HEK293T (cell line): ENCODE data around the gene GMDS.

Experiments
- CTCF ChIA-PET: fragments of 350-600 bp; formaldehyde crosslinking; extraction: SDS; loops from one replicate; lab custom pipeline; 2021; ENCODE audit warnings: antibody characterized with exemption, inconsistent platforms; lab: Yijun Ruan, JAX
- POLR2A ChIA-PET: fragments of 350-600 bp; formaldehyde crosslinking; extraction: SDS; loops from one replicate; lab custom pipeline; 2020; ENCODE audit warnings: antibody characterized with exemption, inconsistent platforms; lab: Yijun Ruan, JAX
- DNase-seq: peaks from one replicate; pipeline ENCODE4 v3.0.0; 2012; ENCODE audit warnings: mixed read lengths; ENCODE audit errors: extremely low spot score
- ARNT ChIP-seq: fragments of 450-650 bp; IDR thresholded peaks from 2 replicates; pipeline ENCODE4 v1.6.1; 2017; ENCODE audit warnings: mild to moderate bottlenecking
- BHLHE40 ChIP-seq: fragments of 450-650 bp; IDR thresholded peaks from 2 replicates; pipeline ENCODE4 v1.6.1; 2016; ENCODE audit warnings: mild to moderate bottlenecking, moderate library complexity, borderline replicate concordance
- CTBP1 ChIP-seq: fragments of 450-650 bp; IDR thresholded peaks from 2 replicates; pipeline ENCODE4 v1.6.1; 2016; ENCODE audit warnings: borderline replicate concordance
- ELF4 ChIP-seq: fragments of 450-650 bp; IDR thresholded peaks from 2 replicates; pipeline ENCODE4 v1.6.1; 2017; ENCODE audit warnings: antibody characterized with exemption
- FOXA1 ChIP-seq: fragments of 450-650 bp; IDR thresholded peaks from 2 replicates; pipeline ENCODE4 v1.6.1; 2016; ENCODE audit warnings: mild to moderate bottlenecking
- FOXK2 ChIP-seq: fragments of 450-650 bp; IDR thresholded peaks from 2 replicates; pipeline ENCODE4 v1.6.1; 2016; ENCODE audit warnings: mild to moderate bottlenecking
- FOXM1 ChIP-seq: fragments of 450-650 bp; IDR thresholded peaks from 2 replicates; pipeline ENCODE4 v1.6.1; 2017; ENCODE audit warnings: mild to moderate bottlenecking, borderline replicate concordance
- HDGF ChIP-seq: fragments of 450-650 bp; IDR thresholded peaks from 2 replicates; pipeline ENCODE4 v1.6.1; 2017; ENCODE audit warnings: antibody characterized with exemption, borderline replicate concordance
- L3MBTL2 ChIP-seq: fragments of 450-650 bp; conservative IDR thresholded peaks from 2 replicates; pipeline ENCODE4 v1.6.1; 2016; ENCODE audit warnings: mild to moderate bottlenecking
- LEF1 ChIP-seq: fragments of 450-650 bp; IDR thresholded peaks from 2 replicates; pipeline ENCODE4 v1.6.1; 2017; ENCODE audit warnings: mild to moderate bottlenecking, borderline replicate concordance
- NFRKB ChIP-seq: fragments of 450-650 bp; IDR thresholded peaks from 2 replicates; pipeline ENCODE4 v1.6.1; 2016; ENCODE audit warnings: mild to moderate bottlenecking, moderate library complexity
- SP1 ChIP-seq: fragments of 450-650 bp; IDR thresholded peaks from 2 replicates; pipeline ENCODE4 v1.6.1; 2017
- SUZ12 ChIP-seq: fragments of 450-650 bp; IDR thresholded peaks from 2 replicates; pipeline ENCODE4 v1.6.1; 2016; ENCODE audit warnings: mild to moderate bottlenecking
- TARDBP ChIP-seq: fragments of 450-650 bp; IDR thresholded peaks from 2 replicates; pipeline ENCODE4 v1.6.1; 2016
- ZNF384 ChIP-seq: fragments of 450-650 bp; IDR thresholded peaks from 2 replicates; pipeline ENCODE4 v1.6.1; 2016
- TF ChIP-seq, protein P1 (sequence below): fragments of 450-650 bp; IDR thresholded peaks from 2 replicates; pipeline ENCODE4 v1.6.1; 2016

The GMDS gene

DNA sequence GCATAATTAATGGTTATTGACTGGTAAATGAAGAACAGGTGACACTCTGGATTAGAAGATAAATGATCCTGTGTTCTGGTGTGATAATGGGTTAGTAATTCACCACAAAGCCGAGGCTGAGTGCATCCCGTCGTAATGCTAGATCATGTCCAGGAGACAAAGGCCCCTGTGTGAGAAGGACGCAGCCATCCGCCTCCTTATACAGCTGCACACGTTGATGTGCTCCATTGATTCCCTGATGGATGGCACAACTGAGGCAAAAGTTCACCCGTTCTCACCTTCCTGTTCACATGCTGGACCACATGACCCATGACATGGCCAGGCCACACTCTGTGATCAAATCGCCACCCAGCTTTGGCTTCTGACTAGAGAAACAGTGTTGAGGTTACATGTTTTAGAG, 499.6 kb downstream of the GMDS start:
- ChIA-PET CTCF (no interaction called here), POLR2A (no interaction called here)
- no peak for DNase-seq
- TF ChIP-seq CTBP1, result no peak
- TF ChIP-seq ARNT, result no peak
- no peak for TF ChIP-seq L3MBTL2
- no peak for TF ChIP-seq FOXK2
- no peak for TF ChIP-seq HDGF
- TF ChIP-seq SUZ12, result no peak

DNA sequence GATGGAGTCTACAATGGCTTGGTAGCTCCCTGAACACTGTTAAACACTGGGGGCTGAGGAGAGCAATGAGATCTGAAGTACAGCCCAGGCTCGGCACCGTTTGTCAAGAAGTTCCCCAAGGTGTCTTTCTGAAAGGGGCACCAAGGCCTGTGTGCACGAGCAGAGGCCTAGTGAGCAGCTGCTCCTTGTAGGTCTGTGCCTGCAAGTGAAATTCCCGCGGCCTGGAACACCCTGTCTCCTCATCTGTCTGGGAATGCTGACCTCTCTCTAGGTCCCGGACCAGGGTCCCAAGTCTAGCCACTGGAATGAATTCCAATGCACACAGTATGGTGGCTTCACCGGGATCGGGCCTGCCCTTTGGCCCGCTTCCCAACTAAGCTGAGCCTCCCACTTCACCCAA, 500.9 kb downstream of the GMDS start:
- no peak for TF ChIP-seq TARDBP
- TF ChIP-seq FOXM1, result no peak
- TF ChIP-seq NFRKB, result no peak
- no peak for TF ChIP-seq SUZ12
- TF ChIP-seq, protein P1, sequence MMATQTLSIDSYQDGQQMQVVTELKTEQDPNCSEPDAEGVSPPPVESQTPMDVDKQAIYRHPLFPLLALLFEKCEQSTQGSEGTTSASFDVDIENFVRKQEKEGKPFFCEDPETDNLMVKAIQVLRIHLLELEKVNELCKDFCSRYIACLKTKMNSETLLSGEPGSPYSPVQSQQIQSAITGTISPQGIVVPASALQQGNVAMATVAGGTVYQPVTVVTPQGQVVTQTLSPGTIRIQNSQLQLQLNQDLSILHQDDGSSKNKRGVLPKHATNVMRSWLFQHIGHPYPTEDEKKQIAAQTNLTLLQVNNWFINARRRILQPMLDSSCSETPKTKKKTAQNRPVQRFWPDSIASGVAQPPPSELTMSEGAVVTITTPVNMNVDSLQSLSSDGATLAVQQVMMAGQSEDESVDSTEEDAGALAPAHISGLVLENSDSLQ, result no peak
- TF ChIP-seq LEF1, result no peak
- TF ChIP-seq L3MBTL2, result no peak
- no peak for TF ChIP-seq BHLHE40
- no peak for TF ChIP-seq SP1
- TF ChIP-seq CTBP1, result no peak
- TF ChIP-seq FOXA1, result no peak
- no peak for TF ChIP-seq ZNF384
- no peak for TF ChIP-seq ARNT
- TF ChIP-seq ELF4, result no peak
- TF ChIP-seq HDGF, result no peak
- TF ChIP-seq FOXK2, result no peak
- POLR2A ChIA-PET, result no interaction called here
- no peak for DNase-seq
- CTCF ChIA-PET, result interaction anchor here (0.6 kb wide), 1 partner anchor 10 kb away, joined by 3 read pairs; no protein-coding TSS in a partner anchor

DNA sequence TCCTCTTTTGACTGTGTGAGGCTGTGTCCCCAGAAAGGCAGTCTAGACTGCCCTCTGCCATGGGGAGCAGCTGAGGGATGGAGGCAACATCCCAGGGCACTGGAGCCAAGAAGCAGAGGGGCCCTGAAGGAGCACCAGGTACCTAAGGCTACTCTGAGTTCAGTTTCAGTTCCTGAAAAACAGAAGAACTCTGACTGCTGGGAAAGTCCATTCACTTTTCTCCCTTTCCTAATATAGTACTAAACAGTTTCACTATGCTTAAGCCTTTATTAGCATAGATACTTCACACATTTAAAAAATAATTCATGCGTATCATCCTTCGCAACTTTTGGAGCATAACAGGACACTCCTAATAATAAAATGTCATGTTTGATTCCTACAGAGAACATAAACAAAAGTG, 505.7 kb downstream of the GMDS start:
- TF ChIP-seq L3MBTL2, result no peak
- no peak for TF ChIP-seq NFRKB
- TF ChIP-seq SP1, result no peak
- no peak for TF ChIP-seq BHLHE40
- no peak for TF ChIP-seq SUZ12
- TF ChIP-seq TARDBP, result no peak
- TF ChIP-seq CTBP1, result no peak
- TF ChIP-seq FOXA1, result no peak
- TF ChIP-seq ARNT, result no peak
- TF ChIP-seq ZNF384, result no peak
- no peak for TF ChIP-seq FOXM1
- TF ChIP-seq, protein P1, result no peak
- TF ChIP-seq FOXK2, result no peak
- TF ChIP-seq ELF4, result no peak
- no peak for TF ChIP-seq LEF1
- POLR2A ChIA-PET, result no interaction called here
- DNase-seq, result no peak
- CTCF ChIA-PET, result no interaction called here

DNA sequence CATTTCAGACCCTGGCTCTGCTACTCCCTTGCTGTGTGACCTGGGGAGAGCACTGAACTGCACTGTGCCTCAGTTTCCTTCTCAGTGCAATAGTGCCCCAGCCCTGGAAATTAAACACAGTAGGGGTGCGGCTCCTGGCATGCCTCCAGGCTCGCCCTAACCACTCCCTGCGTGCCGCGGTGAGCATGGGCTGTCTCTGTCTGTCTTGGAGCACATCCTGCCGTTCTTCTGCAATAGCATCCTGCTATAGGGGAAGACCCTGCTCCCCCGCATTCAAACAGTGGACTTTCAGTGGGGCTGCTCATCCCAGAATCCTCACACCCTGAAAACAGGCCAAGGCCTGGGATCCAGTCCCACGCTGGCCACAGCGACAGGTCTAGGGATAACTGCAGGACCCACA, 506.2 kb downstream of the GMDS start:
- ChIA-PET POLR2A (no interaction called here), CTCF (no interaction called here)
- TF ChIP-seq NFRKB (no peak), ARNT (no peak), LEF1 (no peak), BHLHE40 (no peak), SUZ12 (no peak), HDGF (no peak), SP1 (no peak), ZNF384 (no peak), CTBP1 (no peak), ELF4 (no peak), TARDBP (no peak), FOXA1 (no peak), FOXK2 (no peak), FOXM1 (no peak), L3MBTL2 (no peak)
- TF ChIP-seq, protein P1, result no peak
- DNase-seq, result no peak

DNA sequence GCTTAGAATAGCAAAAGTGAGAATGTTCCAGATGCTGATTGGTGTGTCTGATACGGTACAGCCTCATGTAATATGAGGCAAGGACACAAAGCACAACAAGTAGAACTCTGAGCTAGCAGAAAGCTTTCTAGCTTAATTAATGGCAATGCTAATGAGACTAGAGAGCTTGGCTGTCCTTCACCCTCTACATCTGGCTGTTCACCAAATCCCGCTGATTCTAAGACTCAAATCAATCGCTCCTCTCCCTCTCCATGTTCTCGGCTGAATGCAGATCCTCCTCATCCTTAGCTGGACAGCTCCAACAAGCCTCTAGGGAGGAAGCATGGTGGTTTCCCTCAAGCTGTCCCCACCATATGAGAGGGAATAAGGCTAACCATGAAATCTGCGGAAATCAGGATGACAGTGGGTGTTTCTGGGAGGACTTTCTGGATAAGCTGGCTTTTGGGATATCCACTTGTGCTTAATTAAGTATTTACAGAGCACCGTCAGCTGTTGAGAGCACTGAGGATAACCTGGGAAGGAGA, 506.8 kb downstream of the GMDS start:
- ChIA-PET POLR2A (no interaction called here), CTCF (no interaction called here)
- TF ChIP-seq FOXA1 (no peak), NFRKB (no peak), SP1 (no peak), L3MBTL2 (no peak), SUZ12 (no peak), BHLHE40 (no peak), ZNF384 (no peak), HDGF (no peak), ELF4 (no peak)
- no peak for DNase-seq

DNA sequence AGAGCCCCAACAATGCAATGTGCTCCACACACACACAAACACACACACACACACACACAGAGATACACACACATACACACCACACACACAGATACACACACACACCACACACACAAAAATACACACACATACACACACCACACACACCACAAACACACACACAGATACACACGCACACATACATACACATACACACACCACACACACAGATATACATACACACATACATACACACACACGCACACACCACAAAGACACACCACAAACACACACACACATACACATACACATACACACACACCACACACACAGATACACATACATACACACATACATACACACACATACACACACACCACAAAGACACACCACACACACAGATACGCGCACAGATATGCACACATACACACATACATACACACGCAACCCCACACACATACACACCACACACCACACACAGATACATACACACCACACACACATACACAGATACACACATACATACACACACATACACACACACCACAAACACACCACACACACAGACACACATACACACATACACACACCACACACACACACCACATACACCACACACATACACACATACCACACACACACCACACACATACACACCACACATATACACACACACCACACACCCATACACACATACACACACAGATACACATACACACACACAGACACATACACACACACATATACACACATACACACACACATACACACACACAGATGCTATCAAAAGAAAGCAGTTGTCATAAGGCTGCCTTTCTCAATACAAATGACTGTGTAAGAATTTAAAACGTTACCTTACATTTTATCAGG, 507.7 kb downstream of the GMDS start:
- ChIA-PET CTCF (no interaction called here), POLR2A (interaction anchor here (1.2 kb wide), 1 partner anchor 11 kb away, joined by 3 read pairs; no protein-coding TSS in a partner anchor)
- TF ChIP-seq CTBP1, result no peak
- peak; percentile 68 for TF ChIP-seq TARDBP
- DNase-seq, result no peak
